SH-SY5Y (cell line): ENCODE results near the gene CDCA5.

Experiments used
- GATA2 ChIP-seq: IDR thresholded peaks from 2 replicates; pipeline ENCODE4 v1.6.1; 2011; ENCODE audit warnings: mild to moderate bottlenecking, low read depth, low read length
- GATA3 ChIP-seq: IDR thresholded peaks from 2 replicates; pipeline ENCODE4 v1.6.1; 2011; ENCODE audit warnings: low read depth, mild to moderate bottlenecking, low read length, moderate library complexity

- TF ChIP-seq GATA2: no peak
- no peak for TF ChIP-seq GATA3
These were observed 30.0 kb upstream of the CDCA5 start for GRCh38 chr11:65113839-65114238.
